A549 (cell line): ENCODE results near the gene HPD. TPM values are rescaled to one million over a fixed set of nuclear protein-coding genes. Genes with fewer than 3 reads are reported as not detected.

Experiments
- ATOH8 ChIP-seq: fragments of 250-450 bp; sonication (Bioruptor Pico); IDR thresholded peaks from 2 replicates; pipeline ENCODE4 v1.5.0; 2020; ENCODE audit warnings: low read depth, mild to moderate bottlenecking, moderate library complexity
- BHLHE40 ChIP-seq: IDR thresholded peaks from 2 replicates; pipeline ENCODE4 v1.6.1; 2012; ENCODE audit warnings: low read depth, low read length, inconsistent platforms
- CBX8 ChIP-seq: fragments of 200-600 bp; sonication (generic); IDR thresholded peaks from 2 replicates; pipeline ENCODE4 v1.6.1; 2016
- CHD2 ChIP-seq: fragments of 150-350 bp; IDR thresholded peaks from 2 replicates; pipeline ENCODE4 v1.6.1; 2014; ENCODE audit warnings: low read length; ENCODE audit not compliant: partially characterized antibody
- CHD4 ChIP-seq: fragments of 200-600 bp; sonication (generic); IDR thresholded peaks from 2 replicates; pipeline ENCODE4 v1.6.1; 2016; ENCODE audit warnings: antibody characterized with exemption, mild to moderate bottlenecking, borderline replicate concordance
- E2F6 ChIP-seq: IDR thresholded peaks from 2 replicates; pipeline ENCODE4 v1.6.1; 2012; ENCODE audit warnings: low read depth, borderline replicate concordance
- EHMT2 ChIP-seq: fragments of 200-600 bp; sonication (generic); IDR thresholded peaks from 2 replicates; pipeline ENCODE4 v1.6.1; 2016; ENCODE audit warnings: antibody characterized with exemption, low read depth, mild to moderate bottlenecking, moderate library complexity
- EP300 ChIP-seq, 2 experiments: fragments of >200 bp; sonication (Bioruptor Twin); formaldehyde crosslinking; IDR thresholded peaks; 2 replicates in 1 of 2; 3 replicates in 1 of 2; pipeline ENCODE4 v1.6.1; 2016 to 2017
- ESRRA ChIP-seq: fragments of 150-350 bp; IDR thresholded peaks from 2 replicates; pipeline ENCODE4 v1.6.1; 2014; ENCODE audit warnings: mild to moderate bottlenecking, low read length, borderline replicate concordance
- FOSL2 ChIP-seq, 2 experiments: fragments of 450-650 bp in 1 of 2; fragments of >200 bp in 1 of 2; sonication (Bioruptor Twin) in 1 of 2; formaldehyde crosslinking; IDR thresholded peaks; 2 replicates each; pipeline versions ENCODE4 v1.5.0 to v1.6.1; 2016 to 2020; ENCODE audit warnings: mild to moderate bottlenecking in 1 of 2, moderate library complexity in 1 of 2
- GATA3 ChIP-seq: IDR thresholded peaks from 2 replicates; pipeline ENCODE4 v1.6.1; 2012; ENCODE audit warnings: borderline replicate concordance
- HOXA7 ChIP-seq: fragments of 250-450 bp; sonication (Bioruptor Pico); IDR thresholded peaks from 2 replicates; pipeline ENCODE4 v1.5.0; 2020; ENCODE audit warnings: mild to moderate bottlenecking, moderate library complexity
- HOXB13 ChIP-seq: fragments of 250-450 bp; sonication (Bioruptor Pico); IDR thresholded peaks from 2 replicates; pipeline ENCODE4 v1.5.0; 2020; ENCODE audit warnings: low read depth, mild to moderate bottlenecking, moderate library complexity
- HOXB5 ChIP-seq: fragments of 250-450 bp; sonication (Bioruptor Pico); IDR thresholded peaks from 2 replicates; pipeline ENCODE4 v1.5.0; 2020; ENCODE audit warnings: mild to moderate bottlenecking, moderate library complexity
- JUN ChIP-seq, 2 experiments: fragments of >200 bp; sonication (Bioruptor Twin); formaldehyde crosslinking; IDR thresholded peaks; 2 replicates in 1 of 2; 3 replicates in 1 of 2; pipeline ENCODE4 v1.6.1; 2016 to 2017
- JUNB ChIP-seq: fragments of >200 bp; sonication (Bioruptor Twin); formaldehyde crosslinking; IDR thresholded peaks from 2 replicates; pipeline ENCODE4 v1.6.1; 2016
- KDM1A ChIP-seq: fragments of 200-600 bp; sonication (generic); IDR thresholded peaks from 2 replicates; pipeline ENCODE4 v1.6.1; 2016; ENCODE audit warnings: low read depth, mild to moderate bottlenecking
- MAZ ChIP-seq: fragments of 150-350 bp; IDR thresholded peaks from 2 replicates; pipeline ENCODE4 v1.6.1; 2014; ENCODE audit warnings: antibody characterized with exemption, low read depth, low read length, borderline replicate concordance
- MYC ChIP-seq: IDR thresholded peaks from 2 replicates; pipeline ENCODE4 v1.6.1; 2012; ENCODE audit warnings: mild to moderate bottlenecking, inconsistent platforms, low read length, improper control_type of control experiment, borderline replicate concordance
- PHF8 ChIP-seq: fragments of 200-600 bp; sonication (generic); IDR thresholded peaks from 2 replicates; pipeline ENCODE4 v1.6.1; 2016; ENCODE audit warnings: low read depth, mild to moderate bottlenecking, antibody characterized with exemption, moderate library complexity, borderline replicate concordance
- POLR2A ChIP-seq: IDR thresholded peaks from 2 replicates; pipeline ENCODE4 v1.6.1; 2012; ENCODE audit warnings: mild to moderate bottlenecking, low read length
- POLR2AphosphoS2 ChIP-seq: conservative IDR thresholded peaks from 2 replicates; pipeline ENCODE4 v1.6.1; 2012; ENCODE audit warnings: low read length, improper control_type of control experiment, inconsistent platforms
- RAD21 ChIP-seq, 2 experiments: fragments of >200 bp in 1 of 2; sonication (Bioruptor Twin) in 1 of 2; formaldehyde crosslinking in 1 of 2; IDR thresholded peaks in 1 of 2; conservative IDR thresholded peaks in 1 of 2; 2 replicates in 1 of 2; 3 replicates in 1 of 2; pipeline ENCODE4 v1.6.1; 2012 to 2018; ENCODE audit warnings: inconsistent platforms in 1 of 2
- RARB ChIP-seq: fragments of 250-450 bp; sonication (Bioruptor Pico); IDR thresholded peaks from 2 replicates; pipeline ENCODE4 v1.8.0; 2021; ENCODE audit warnings: mild to moderate bottlenecking, moderate library complexity
- RCOR1 ChIP-seq: fragments of 150-350 bp; IDR thresholded peaks from 2 replicates; pipeline ENCODE4 v1.6.1; 2014; ENCODE audit warnings: antibody characterized with exemption, low read length, low read depth
- RFX5 ChIP-seq: fragments of 450-650 bp; IDR thresholded peaks from 2 replicates; pipeline ENCODE4 v1.7.1; 2014; ENCODE audit warnings: antibody characterized with exemption, mild to moderate bottlenecking, moderate library complexity
- RNF2 ChIP-seq: fragments of 200-600 bp; sonication (generic); IDR thresholded peaks from 2 replicates; pipeline ENCODE4 v1.6.1; 2016; ENCODE audit warnings: low read depth, mild to moderate bottlenecking, antibody characterized with exemption, moderate library complexity, borderline replicate concordance
- SMC3 ChIP-seq: fragments of >200 bp; sonication (Bioruptor Twin); formaldehyde crosslinking; IDR thresholded peaks from 3 replicates; pipeline ENCODE4 v1.6.1; 2018; ENCODE audit warnings: inconsistent platforms
- TFCP2L1 ChIP-seq: fragments of 250-450 bp; sonication (Bioruptor Pico); IDR thresholded peaks from 2 replicates; pipeline ENCODE4 v1.5.0; 2021; ENCODE audit warnings: mild to moderate bottlenecking
- ZC3H11A ChIP-seq: fragments of 450-650 bp; IDR thresholded peaks from 2 replicates; pipeline ENCODE4 v1.6.1; 2014; ENCODE audit warnings: antibody characterized with exemption, mild to moderate bottlenecking
- ZNF302 ChIP-seq: fragments of 250-450 bp; sonication (Bioruptor Pico); IDR thresholded peaks from 2 replicates; pipeline ENCODE4 v1.9.0; 2021; ENCODE audit warnings: inconsistent platforms, mild to moderate bottlenecking, moderate library complexity
- ZSCAN20 ChIP-seq: fragments of 250-450 bp; sonication (Bioruptor Pico); IDR thresholded peaks from 2 replicates; pipeline ENCODE4 v1.8.0; 2022; ENCODE audit warnings: mild to moderate bottlenecking, moderate library complexity
- polyA plus RNA-seq, 4 experiments: library from polyadenylated mRNA; depleted of rRNA in 3 of 4; stranded (reverse); fragments of >200 nt; fragmentation: RNase III in 1 of 4; extraction: RNeasy Plus Mini Kit Qiagen cat#74134 plus additional on column Dnase treatment in 1 of 4; gene quantifications; 2 replicates in 3 of 4; 3 replicates in 1 of 4; pipeline ENCODE4 v1.2.3, GENCODE V29; 2011 to 2017
- TF ChIP-seq, protein P1 (sequence below): fragments of 450-650 bp; IDR thresholded peaks from 2 replicates; pipeline ENCODE4 v1.6.1; 2014; ENCODE audit warnings: antibody characterized with exemption
- TF ChIP-seq, protein P2 (sequence below): fragments of 250-450 bp; sonication (Bioruptor Pico); IDR thresholded peaks from 2 replicates; pipeline ENCODE4 v1.5.0; 2021; ENCODE audit warnings: mild to moderate bottlenecking, moderate library complexity, borderline replicate concordance
- TF ChIP-seq, protein P3 (sequence below): fragments of >200 bp; sonication (Bioruptor Twin); formaldehyde crosslinking; IDR thresholded peaks from 3 replicates; pipeline ENCODE4 v1.6.1; 2016
- TF ChIP-seq, protein P4 (sequence below): IDR thresholded peaks from 2 replicates; pipeline ENCODE4 v1.6.1; 2012
- TF ChIP-seq, protein P5 (sequence below): IDR thresholded peaks from 2 replicates; pipeline ENCODE4 v1.6.1; 2012

The HPD gene
- polyA plus RNA-seq, 2 of the 4 experiments (the other 2 are of a cell fraction), result 1.7 to 1.8 TPM

GRCh38 chr12:121793838-121794533, 64.7 kb downstream of the HPD start (continued):
- TF ChIP-seq E2F6 (peak; percentile 92), RAD21 (conservative IDR thresholded peaks at IDR 0.05 in 1 of 2, IDR thresholded peaks at IDR 0.05 in 1 of 2) (peak; percentile 94 to 98), HOXA7 (CRISPR knock-in tag) (no peak), HOXB5 (peak; percentile 79; the same call in 1 of the 2 replicates), POLR2AphosphoS2 (no peak; the same call in 1 of the 2 replicates), ZSCAN20 (CRISPR knock-in tag) (no peak), GATA3 (no peak; the same call in 1 of the 2 replicates), CBX8 (no peak), ESRRA (no peak), FOSL2 (IDR thresholded peaks at IDR 0.05) (no peak), FOSL2 (CRISPR knock-in tag; IDR thresholded peaks at IDR 0.05) (peak; percentile 49; the same call in 1 of the 2 replicates), ATOH8 (CRISPR knock-in tag) (0 out of 2 replicates have a peak, but pooled peaks have one; percentile 43), RNF2 (no peak), HOXB13 (CRISPR knock-in tag) (peak; percentile 77; the same call in 1 of the 2 replicates), ZNF302 (CRISPR knock-in tag) (no peak), RCOR1 (no peak), EHMT2 (no peak), BHLHE40 (peak; percentile 28; the same call in 1 of the 2 replicates), CHD4 (peak; percentile 72; the same call in 1 of the 2 replicates), RFX5 (no peak), MAZ (0 out of 2 replicates have a peak, but pooled peaks have one; percentile 31), ZC3H11A (no peak), CHD2 (no peak), KDM1A (no peak), SMC3 (peak; percentile 98), RARB (no peak), TFCP2L1 (CRISPR knock-in tag) (no peak), POLR2A (no peak; the same call in 1 of the 2 replicates), JUN (IDR thresholded peaks at IDR 0.05) (peak in 1 of 2 experiments; percentile 43; a peak in 3 of 5 replicates), PHF8 (no peak), JUNB (no peak), EP300 (IDR thresholded peaks at IDR 0.05) (no peak), MYC (peak; percentile 66)
- TF ChIP-seq, protein P1, sequence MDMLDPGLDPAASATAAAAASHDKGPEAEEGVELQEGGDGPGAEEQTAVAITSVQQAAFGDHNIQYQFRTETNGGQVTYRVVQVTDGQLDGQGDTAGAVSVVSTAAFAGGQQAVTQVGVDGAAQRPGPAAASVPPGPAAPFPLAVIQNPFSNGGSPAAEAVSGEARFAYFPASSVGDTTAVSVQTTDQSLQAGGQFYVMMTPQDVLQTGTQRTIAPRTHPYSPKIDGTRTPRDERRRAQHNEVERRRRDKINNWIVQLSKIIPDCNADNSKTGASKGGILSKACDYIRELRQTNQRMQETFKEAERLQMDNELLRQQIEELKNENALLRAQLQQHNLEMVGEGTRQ, result no peak
- TF ChIP-seq, protein P2, sequence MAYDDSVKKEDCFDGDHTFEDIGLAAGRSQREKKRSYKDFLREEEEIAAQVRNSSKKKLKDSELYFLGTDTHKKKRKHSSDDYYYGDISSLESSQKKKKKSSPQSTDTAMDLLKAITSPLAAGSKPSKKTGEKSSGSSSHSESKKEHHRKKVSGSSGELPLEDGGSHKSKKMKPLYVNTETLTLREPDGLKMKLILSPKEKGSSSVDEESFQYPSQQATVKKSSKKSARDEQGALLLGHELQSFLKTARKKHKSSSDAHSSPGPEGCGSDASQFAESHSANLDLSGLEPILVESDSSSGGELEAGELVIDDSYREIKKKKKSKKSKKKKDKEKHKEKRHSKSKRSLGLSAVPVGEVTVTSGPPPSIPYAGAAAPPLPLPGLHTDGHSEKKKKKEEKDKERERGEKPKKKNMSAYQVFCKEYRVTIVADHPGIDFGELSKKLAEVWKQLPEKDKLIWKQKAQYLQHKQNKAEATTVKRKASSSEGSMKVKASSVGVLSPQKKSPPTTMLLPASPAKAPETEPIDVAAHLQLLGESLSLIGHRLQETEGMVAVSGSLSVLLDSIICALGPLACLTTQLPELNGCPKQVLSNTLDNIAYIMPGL (CRISPR knock-in tag), result peak; percentile 89
- TF ChIP-seq, protein P3, sequence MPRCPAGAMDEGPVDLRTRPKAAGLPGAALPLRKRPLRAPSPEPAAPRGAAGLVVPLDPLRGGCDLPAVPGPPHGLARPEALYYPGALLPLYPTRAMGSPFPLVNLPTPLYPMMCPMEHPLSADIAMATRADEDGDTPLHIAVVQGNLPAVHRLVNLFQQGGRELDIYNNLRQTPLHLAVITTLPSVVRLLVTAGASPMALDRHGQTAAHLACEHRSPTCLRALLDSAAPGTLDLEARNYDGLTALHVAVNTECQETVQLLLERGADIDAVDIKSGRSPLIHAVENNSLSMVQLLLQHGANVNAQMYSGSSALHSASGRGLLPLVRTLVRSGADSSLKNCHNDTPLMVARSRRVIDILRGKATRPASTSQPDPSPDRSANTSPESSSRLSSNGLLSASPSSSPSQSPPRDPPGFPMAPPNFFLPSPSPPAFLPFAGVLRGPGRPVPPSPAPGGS, result peak; percentile 6; the same call in 1 of the 3 replicates
- TF ChIP-seq, protein P4, sequence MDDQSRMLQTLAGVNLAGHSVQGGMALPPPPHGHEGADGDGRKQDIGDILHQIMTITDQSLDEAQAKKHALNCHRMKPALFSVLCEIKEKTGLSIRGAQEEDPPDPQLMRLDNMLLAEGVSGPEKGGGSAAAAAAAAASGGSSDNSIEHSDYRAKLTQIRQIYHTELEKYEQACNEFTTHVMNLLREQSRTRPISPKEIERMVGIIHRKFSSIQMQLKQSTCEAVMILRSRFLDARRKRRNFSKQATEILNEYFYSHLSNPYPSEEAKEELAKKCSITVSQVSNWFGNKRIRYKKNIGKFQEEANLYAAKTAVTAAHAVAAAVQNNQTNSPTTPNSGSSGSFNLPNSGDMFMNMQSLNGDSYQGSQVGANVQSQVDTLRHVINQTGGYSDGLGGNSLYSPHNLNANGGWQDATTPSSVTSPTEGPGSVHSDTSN, result peak; percentile 65; the same call in 1 of the 2 replicates
- TF ChIP-seq, protein P5, sequence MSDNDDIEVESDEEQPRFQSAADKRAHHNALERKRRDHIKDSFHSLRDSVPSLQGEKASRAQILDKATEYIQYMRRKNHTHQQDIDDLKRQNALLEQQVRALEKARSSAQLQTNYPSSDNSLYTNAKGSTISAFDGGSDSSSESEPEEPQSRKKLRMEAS, result peak; percentile 98
